GM18502 (cell line): Measurements from ENCODE around the gene MYBPH.

ENCODE experiments used
- ATAC-seq: cut with Tn5 transposase; IDR thresholded peaks from one replicate; pipeline ENCODE4 v1.9.1; 2021; ENCODE audit warnings: mild to moderate bottlenecking; ENCODE audit not compliant: unreplicated experiment, poor library complexity

Gene MYBPH

DNA sequence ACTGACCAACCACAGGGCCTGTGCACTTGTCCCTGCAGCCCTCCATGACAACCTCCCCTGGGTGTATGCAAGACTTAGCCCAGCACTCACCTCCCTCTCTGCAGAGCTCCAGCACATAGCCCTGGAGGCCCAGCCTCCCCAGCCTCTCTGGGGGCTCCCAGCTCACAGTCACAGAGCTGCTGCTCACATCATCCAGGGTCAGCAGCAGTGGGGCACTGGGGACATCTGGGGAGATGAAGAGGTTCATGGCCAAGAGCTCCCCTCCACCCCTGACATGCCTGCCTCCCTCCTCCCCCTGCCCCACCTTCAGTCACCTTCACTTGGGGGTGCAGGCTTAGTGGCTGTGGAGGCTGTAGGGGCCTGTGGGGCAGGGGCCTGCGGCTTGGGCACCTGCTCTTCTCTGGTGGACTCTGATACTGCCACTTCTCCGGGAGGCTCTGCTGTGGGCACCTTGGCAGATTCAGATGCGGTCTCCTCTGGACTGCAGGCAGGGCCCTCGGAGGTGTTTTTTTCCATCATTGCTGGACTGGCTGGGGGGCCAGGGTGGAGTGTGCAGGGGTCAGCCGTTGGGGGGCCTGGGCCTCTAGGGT is at the start of gene MYBPH:
MYBPH (minus strand) TSS at position 590 of the 590 bp plus-strand sequence; CDS start at position 519, 71 bp downstream.
- no peak for ATAC-seq

DNA sequence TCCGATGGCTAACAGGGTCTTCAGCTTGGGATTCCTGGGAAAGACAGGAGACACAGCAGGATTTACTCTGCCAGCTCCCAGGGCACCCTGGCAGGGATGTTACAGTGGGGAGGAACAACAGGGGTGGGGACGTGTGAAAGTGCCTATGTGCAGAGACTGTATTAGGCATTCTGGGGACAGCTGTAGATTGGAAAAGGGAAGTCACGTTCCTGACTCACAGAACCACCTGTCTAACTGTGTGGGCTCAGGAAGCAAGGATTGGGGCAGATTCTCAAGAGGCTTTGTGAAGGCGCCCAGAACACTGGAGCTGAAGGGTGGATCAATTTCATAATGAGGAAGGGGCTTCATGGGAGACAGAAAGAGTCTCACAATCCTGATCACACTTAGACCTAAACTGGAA is 49.4 kb upstream of the MYBPH start:
- ATAC-seq, result no peak

GRCh38 chr1:203223012-203223775 is 47.6 kb upstream of the MYBPH start:
- no peak for ATAC-seq

GRCh38 chr1:203219934-203220333 is 44.3 kb upstream of the MYBPH start:
- no peak for ATAC-seq

- ATAC-seq, result no peak
Measured at GRCh38 chr1:203219171-203219570, 43.5 kb upstream of the MYBPH start.

GRCh38 chr1:203217668-203218067 is 42.0 kb upstream of the MYBPH start:
- no peak for ATAC-seq

DNA sequence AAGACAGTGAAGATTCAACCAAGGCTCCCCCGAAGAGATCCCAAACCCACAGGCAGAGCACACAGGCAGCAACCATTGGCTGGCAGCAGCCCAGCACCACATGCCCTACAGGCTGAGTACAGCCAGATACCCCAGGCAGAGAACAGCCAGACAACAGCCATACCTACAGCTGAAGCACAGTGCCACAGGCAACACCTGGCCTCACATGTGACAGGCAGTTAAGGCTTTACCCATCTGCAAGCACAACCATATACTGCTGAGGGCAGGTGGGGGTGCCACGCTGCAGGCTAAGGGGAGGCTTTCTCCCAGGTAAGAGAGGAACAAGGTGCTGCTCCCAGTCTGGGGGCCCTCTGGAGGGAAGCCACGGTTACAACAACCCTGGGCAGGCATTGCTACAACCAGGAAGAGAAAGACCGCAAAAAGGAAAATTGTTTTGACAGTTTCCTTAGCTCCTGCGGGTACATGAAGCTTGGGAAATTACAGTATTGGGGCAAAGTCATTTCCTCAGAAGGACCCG is 41.6 kb upstream of the MYBPH start:
- ATAC-seq, result no peak

DNA sequence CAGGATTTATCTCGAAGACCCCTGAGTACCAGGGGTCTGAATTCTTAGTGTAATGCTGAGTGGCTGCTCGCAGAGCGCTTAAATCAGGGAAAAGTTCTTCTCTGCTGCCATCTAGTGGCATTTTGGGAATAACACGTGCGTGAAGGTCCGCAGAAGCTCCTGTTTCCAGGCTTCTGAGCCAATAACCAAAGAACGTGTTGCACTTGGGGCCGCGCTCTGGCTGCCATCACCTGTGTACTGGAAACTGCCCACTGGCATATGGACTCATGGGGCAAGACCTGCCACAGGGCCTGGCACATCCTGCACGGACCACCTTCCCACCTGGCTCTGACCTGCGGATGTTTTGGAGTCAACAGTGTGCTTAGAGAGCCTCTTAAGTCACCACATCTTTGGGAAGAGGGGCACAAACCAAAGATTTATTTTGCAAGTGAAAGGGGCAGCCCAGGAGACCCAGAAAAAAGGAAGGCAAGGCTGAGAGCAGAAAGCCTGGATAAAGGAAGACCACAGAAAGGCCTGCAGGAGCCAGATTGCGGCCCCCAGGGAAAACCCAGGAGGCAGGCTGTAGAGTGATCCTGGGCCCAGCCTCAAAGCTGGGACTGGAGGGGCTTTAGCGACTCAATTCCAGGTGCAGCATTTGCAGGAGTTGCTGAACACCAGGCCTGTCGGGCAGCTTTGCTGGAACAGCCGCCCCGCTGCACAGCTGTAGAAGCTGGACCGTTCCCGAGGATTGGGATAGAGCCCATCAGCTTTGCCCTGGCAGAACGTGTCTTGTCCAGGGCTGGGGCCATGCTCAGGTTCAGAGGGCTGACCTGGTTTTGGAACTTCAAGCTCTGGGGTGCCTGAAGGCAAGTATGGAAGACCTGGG is 40.9 kb upstream of the MYBPH start:
- ATAC-seq, result no peak

GRCh38 chr1:203215573-203215972 is 39.9 kb upstream of the MYBPH start:
- ATAC-seq, result no peak

DNA sequence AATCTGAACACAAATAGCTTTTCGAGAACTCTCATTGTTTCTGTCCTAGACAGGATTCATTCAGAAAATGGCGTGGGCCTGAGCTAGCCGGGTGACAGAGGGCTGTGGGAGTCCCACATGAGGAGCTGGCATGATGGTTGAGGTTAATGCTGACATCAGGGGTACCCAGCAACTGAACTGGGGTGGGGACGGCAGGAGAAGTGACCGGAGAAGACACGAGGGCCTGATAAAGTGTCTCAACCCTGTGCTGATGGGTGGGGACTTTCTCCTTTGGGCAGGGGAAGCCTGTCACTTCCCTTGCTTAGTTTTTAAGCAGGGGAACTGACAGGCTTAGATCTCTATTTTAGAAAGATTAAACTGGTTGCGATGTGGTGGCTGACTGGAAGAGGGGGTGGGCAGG is 39.2 kb upstream of the MYBPH start:
- no peak for ATAC-seq

DNA sequence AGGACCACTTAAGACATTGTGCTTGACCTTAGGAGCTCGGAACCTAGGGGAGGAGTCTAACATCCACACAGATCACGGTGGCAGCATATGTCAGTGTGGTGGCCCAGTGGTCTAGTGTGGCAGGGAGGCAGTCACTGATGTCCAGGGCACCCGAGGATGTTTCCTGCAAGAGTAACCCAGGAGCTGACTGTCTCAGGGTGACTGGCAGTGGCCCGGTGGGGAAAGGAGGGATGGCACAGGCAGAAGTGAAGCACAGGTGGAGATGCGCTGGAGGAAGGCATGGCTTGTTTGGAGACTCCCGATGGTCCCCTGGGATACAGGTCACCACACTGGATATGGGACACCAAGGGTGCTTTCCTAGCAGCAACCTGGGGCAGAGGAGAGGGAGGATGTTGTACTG is 37.5 kb upstream of the MYBPH start:
- ATAC-seq, result no peak

GRCh38 chr1:203211812-203212211 is 36.2 kb upstream of the MYBPH start:
- no peak for ATAC-seq

GRCh38 chr1:203210988-203211387 is 35.4 kb upstream of the MYBPH start:
- ATAC-seq, result no peak

GRCh38 chr1:203210350-203210749 is 34.7 kb upstream of the MYBPH start:
- ATAC-seq, result no peak

GRCh38 chr1:203208181-203208580 is 32.6 kb upstream of the MYBPH start:
- no peak for ATAC-seq

DNA sequence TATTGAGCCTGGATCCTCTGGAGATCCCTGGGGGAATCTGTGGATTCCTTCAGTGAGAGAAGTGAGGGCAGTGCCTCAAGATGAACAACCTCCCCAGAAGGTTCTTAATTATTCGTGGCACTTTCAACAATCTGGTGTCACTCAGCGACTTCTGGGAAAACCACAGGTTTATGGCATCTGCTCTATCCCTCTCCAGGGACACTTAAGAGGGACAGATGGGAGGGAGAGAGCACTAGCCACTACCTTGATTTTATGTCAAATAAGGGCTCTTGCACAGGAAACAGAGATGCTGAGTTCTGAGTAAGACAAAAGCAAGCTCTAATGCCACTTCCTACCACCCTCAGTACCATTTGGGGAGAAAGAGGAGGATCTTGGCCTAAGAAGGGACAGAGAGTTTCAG is 32.1 kb upstream of the MYBPH start:
- ATAC-seq, result no peak

DNA sequence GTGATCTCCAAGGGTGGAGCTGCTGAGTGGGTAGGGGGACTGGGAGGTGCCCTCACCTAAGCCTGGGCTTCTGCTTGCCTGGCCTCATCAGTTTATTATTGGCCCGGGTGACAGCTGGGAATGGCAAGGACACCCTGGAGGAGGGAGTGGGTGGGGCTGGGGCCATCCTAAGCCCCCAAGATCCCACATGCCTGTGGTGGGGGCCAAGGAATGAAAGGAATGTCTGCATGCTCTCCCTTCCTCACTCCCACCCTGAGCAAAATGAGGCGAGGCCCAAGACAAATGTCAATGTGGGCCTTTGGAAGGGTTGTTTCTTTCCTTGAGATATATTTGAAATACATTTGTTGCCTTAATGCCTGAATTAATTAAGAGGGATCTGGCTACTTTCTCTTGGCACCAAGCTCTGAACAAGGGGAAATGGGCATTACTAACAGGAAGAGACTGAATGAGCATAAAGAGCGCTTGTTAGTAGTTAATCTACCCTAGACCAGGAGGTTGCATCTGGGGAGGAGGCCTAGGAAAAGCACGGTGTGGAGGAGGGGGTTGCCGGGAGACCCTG is 30.6 kb upstream of the MYBPH start:
- no peak for ATAC-seq

DNA sequence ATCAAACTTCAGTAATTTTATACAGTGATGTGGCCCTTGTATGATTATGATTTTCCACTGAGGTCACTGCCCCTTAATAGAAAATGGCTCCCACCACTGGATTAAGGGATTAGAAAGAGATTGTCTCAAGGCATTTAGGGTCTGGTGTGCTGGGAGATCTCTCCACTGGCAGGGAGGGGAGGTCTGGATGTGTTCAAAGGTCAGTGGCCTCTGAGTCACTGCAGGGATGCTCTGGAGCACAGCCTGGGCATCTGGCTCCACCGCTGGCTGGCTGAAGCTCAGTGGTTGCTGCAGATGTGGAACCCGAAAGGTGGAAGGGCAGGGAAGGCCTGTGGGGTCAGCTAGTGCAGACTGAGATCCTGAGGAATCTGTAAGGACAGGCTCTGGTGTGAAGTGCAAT is 29.1 kb upstream of the MYBPH start:
- no peak for ATAC-seq

DNA sequence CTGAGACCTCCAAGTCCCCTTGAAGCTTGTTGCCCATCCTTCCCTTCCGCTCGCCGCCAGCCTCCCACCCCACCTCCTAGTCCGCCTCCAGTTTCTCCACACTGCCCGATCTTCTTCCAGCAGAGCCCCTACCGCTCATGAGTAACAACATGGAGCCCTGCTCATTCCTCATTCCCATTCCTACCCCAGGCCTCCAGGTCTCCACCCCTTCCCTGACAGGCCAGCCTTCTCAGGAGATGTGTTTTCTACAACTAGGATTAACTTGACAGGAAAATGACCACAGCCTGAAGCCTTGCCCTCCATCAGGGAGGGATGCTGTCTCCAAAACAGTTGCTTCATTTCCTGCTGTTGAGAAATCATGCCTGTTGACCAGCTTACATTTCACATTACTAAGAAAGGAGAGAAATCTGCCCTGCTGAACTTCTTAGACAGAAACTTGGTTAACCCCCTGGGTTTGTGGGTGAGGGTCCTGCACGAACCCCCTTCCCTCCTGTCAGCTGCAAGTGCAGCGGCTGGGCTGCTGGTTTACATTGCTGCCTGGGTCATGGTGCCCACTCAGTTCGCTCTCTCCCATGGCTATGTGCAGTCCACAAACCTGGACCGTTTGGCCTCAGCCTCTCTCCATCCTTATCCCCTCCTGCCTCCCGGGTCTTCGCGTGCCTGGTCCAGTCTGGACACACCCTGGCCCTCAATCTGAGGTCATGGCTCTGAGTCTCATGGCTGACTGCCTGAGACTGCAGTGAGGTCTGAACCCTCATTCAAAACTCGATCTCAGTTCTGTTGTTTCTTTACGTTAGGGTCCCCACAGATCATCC is 27.0 kb upstream of the MYBPH start:
- ATAC-seq, result no peak
